NAMALWA (cell line): Measurements from ENCODE around the gene ABCA9.

Experiments used
- DNase-seq: peaks from one replicate; pipeline ENCODE4 v3.0.0-alpha.2; 2015; ENCODE audit warnings: low spot score

The ABCA9 gene

DNA sequence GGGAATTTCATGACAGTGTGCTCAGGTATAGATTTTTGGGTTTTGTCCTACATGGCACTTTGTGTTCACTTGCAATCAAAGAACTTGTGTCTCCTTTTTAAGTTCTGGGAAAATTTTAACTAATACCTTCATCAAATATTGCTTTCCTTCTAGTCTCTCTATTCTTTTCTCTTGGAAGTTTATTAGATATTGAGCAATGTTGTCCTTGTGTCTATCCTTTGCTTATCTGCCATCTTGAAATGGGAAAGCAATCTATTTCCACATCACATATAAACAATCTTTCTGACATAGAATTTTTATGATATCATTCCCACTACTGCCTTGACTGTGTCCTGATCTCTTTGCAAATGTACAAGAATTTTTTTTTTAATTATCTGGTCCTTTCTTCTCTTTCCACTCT lies 4.4 kb upstream of the ABCA9 start:
- DNase-seq = no peak

DNA sequence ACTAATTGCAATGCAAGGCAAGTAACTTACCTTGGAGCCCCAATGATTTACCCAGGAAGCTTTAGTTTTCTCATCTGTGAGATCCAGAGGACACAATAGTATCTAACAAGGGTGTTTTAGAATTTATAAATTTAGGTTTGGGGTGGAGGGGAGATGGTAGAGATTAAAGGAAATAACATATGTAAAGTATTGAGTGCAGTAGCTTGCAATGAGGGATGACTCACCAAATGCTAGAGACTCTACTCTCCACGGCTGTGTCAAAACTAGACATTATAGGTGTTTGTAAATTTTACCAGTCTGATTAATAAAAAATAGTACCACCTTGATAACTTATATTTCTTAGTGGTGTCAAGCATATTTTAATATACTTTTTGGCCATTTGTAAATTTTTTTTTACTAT lies 3.7 kb upstream of the ABCA9 start:
- no peak for DNase-seq

DNA sequence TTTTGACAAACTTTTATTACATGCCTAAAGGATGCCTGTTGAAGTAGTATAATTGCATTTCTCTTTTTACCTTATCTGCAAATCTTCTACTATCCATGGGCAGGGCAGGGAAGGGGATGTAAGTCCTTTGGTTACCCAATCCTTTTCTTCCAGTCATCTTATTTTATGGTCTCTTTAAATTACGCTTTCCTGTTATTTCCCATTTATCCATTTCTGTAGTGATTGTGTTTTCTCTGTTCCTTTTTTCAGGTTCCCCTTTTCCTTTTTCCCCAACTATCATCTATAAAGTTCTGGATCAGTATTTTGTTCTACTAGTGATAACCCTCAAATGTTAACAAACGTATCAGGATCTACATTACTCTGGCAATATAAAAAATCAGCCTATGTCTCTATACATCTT lies 3.3 kb upstream of the ABCA9 start:
- DNase-seq = no peak

DNA sequence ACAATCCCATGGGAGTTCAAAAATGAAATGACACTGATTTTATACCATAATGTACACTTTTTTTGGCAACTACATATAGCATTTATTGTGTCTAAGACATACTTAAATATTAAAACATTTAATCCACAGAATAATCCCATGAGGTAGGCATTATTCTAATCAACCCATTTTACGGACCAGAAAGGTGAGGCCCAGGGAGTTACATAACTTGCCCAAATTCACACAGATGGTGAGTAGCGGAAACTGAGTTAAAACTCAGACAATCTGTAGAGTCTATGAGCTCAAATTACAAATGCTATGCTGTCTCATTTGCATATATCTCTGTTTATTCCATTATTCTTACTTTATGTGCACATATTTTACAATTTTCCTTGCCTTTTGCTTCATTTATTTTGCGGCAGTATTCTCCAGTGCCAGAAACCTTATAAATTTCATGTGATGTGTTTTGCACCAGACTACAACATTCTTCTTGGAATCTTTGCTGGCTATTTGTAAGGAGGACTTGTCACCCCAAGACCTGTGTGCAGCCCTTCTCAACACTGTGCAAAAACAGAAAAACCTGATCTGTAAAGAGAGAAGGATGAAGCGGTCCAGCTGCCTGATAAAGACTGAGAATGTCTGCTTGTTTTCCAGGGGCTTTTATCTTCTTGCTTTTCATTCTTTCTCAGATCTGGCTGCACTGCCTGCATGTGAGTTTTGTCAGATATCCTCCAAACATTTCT lies 2.3 kb upstream of the ABCA9 start:
- DNase-seq = no peak

DNA sequence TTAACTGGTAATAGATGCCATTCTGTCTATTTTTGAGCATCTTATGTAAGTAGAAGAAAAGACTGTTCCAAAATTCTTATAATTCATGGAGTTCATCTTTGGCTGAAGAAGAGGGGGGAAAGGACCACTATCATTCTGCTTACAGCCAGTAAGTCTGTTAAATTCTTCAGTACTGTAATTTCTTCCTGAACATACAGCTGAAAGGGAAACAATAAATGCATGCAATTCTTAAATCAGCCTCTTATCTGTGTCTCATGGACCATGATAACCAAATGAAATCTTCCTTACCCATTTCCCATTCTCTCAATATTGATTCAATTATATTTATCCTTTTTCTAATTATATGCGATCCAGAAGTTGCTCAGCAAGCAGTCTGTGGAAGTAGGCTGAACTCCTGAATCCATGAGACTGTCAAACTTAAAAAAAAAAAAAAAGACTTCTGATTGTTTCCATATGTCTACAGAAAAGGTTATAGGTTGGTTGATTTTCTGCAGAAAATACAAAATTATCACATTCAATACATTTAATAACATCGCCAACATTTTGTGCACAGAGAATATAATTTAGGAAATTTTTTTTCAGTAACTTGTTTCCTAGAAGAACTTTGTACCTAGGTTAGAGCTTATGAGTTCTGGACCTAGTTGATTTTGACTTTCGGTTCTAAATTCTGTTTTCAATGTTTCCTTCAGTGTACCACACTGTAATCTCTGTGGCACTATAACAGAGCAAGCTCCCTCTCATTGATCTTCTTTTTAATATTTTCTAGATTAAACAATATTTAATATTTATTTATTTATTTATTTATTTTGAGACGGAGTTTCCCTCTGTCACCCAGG lies 1.2 kb upstream of the ABCA9 start:
- no peak for DNase-seq

DNA sequence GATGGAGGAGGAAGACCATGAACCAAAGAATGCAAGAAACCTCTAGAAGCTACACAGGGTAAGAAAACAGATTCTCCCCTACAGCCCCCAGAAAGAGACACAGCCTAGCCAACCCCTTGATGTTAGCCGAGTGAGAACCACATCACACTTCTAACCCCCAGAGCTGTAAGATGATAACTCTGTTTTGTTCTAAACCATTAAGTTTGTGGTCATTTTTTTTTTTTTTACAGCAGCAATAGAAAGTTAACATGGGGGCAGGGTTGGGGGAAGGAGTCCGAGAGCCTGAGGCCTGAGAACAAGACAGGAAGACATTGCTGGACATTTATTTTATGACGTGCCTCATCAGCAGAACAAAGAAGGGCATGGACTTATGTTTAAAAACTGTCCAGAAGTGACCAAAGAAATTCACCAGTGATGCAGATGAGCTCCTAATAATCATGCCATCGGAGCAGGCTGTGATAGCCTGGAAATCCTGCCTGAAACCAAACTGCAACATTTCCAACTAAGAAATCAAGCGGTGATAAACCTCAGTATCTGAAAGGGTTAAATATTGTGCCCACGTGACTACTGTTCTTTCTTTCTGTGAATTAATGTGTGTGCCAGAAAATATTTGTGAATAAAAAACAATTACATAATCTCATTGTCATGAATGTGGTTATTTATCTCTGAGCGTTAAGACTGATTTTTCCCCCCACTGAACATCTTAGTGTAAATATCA lies 1.1 kb downstream of the ABCA9 start:
- no peak for DNase-seq

DNA sequence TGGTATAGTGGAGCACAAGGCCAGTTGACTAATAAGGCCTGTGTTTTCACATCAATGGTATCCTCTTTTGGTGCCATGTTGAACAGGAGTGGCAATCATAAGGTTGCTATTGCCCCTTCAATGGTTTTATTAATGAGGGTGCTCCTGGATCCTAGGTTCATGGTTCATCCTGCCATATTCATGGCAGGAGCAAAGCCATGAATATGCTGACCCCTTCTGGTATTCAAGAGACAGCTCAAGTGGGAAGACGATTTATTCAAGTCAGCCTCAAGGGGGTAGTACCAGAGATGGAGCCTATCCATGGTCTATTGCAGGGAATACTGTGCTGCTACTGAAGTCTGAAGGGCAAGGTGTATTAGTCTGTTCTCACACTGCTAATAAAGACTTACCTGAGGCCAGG lies 2.6 kb downstream of the ABCA9 start:
- no peak for DNase-seq

DNA sequence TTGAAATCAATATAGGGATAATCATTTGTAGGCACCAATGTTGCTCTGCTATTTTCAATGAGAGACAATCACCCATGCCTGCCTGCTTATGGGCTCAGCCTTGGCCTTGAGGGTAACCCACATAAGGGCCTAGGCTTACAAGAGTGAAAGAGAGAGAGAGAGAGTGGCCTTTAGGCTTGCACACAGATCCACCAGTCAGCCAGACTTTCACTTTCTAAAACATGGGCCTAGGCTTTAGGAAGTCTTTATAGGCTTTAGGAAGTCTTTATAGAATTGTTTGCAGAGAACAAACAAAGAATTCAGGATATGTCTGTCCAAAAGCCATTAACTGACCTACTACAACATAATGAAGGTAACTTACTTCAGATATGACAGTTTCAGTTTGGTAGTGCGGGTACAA lies 3.4 kb downstream of the ABCA9 start:
- no peak for DNase-seq

DNA sequence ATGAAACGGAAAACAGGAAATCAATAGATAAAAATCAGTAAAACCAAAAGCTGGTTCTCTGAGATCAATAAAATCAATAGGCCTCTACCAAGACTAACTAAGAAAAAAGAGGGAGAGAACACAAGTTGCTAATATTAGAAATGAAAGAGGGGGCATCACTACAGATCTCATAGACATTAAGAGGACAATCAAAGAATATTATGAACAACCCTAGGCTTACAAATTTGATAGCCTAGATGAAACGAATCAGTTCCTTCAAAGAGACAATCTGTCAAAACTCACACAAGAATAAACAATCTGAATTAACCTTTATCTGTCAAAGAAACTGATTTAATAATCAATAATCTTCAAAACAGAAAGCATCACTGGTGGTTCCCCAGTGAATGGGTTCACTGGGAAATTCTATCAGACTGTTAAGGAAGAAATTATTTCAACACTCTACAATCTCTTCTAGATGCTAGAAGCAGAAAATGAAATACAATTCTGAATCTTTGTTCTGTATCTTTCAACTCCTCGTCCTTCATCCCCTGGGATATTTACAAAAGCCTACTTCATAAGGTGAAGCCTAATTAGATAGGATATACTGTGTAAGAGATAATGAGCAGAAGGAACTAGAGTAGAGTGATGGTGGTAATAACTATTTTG lies 4.4 kb downstream of the ABCA9 start:
- no peak for DNase-seq

DNA sequence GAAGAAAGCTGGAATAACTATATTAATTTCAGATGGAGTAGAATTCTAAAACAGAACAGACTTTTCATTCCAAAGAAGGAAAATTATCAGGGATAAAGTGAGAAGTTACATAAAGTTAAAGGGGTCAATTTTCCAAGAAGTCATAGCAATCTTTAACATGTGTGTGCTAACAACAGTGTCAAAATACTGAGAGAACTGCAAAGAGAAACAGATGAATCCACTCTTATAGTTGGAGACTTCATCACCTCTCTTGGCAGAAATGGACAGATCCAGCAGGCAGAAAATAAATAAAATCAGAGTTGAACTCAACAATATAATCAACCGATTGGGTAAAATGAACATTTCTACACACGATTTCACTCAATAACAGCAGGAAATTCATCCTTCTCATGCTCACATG lies 5.4 kb downstream of the ABCA9 start:
- no peak for DNase-seq

DNA sequence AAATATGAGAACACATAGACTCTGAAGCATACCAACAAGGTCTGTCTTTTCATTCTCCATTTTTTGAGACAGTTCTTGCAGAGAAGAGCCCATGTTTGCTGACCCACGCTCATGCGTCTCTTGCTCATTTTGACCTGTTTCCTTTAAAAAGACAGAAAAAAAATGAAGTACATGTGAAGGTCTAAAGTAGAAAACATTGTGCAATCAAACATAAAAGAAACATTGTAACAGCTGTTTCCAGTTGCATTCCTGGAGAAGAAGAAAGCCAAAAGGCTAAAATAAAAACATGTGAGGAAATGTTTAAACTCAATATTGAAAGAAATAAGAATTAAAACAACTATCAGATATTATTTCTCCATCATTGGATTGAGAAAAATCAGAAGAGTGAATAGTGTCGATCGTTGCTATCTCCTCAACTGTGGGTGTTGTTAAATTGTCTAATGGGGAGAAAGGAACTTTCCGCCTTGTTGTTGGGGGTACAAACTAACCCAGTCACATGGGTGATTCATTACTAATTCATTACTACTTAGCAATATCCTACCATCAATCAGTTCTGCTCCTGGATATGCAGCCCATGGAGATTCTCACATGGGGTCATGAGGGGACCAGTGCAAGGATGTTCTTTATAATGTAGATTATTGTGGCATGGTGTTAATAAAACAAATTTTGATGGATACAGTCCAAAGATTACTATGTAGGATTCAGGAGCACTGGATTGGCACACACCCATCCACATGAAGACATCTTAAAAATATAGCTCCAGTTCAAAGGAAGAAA lies 9.5 kb downstream of the ABCA9 start:
- no peak for DNase-seq

DNA sequence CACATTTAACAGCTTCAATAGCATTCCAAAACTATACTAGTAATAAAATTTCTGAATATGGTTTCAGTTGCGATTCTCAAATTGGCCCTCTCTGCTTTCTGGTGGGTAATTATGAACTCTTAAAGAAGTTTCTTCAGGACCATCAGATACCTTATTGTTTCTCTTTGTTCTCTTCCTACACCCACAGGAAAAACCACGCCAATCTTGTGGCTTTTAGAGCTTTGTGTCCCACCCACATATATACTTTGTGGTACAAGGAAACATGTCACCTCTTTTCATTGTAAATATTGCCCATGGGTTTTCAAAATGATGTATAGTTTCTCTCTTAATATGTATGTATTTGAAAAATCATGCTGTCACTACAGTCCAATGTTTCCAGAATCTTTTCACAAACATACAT lies 12.1 kb downstream of the ABCA9 start:
- DNase-seq = no peak

DNA sequence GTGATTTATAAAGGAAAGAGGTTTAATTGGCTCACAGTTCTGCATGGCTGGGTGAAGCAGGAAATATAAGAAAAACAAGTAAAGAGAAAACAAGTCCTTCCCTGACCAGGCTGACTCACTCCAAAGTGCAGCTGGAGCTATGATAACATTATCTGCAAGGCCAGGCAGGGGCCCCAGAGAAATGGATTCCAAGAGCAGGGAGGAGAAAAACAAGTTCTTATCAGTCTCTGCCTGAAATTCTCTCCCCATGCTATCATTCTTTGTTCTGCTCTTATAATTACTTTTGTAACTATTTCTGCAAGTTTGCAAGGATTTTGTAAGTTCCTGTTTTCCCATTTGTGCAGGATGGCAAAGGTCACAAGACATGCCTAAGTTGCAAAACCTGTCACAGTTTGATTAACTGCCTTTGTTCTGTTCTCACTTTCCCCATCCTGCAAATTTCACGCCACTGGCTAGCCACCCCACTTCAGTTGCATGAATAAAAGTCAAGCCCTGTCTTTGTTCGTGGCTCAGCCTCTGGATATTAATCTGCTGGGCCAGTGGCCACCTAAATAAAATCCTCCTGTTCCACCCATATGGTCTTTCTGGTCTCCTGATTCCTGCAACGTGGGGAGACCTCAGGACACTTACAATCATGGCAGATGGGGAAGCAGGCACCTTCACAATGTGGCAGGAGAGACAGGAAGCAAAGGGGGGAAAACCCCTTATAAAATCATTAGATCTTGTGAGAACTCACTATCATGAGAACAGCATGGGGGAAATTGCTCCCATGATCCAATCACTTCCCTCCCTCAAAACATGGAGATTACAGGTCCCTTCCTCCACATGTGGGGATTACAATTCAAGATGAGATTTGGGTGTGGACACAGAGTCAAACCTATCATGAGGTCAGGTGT lies 13.1 kb downstream of the ABCA9 start:
- no peak for DNase-seq

DNA sequence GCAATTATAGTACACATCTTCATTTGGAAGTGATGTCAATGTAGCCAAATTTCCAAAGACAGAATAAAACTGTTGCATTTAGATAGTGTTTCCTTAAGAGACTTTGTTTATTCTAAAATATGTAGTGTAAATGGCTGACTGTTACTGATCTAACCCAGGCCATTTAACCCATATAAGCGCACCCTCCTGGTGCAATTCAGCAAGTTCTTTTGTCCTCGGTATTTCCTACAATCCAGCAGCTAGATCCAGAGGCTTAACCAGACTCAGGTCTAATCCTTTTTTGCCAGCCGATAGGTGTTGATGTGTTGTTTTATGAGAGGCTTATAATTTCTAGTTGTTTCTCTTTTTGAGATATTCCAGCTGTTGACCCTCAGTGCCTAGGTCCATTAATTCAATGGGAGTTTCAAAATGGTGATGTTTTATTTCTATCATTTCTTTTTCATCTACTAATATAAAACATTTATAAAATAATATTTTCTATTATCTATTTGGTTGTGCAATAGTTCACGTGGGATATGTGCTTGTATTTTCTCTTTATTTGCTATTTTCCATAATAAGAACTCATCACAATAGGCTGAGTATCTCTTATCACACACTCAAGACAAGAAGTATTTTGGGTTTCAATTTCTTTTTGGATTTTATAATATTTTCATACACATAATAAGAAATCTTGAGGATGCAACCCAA lies 14.5 kb downstream of the ABCA9 start:
- no peak for DNase-seq

DNA sequence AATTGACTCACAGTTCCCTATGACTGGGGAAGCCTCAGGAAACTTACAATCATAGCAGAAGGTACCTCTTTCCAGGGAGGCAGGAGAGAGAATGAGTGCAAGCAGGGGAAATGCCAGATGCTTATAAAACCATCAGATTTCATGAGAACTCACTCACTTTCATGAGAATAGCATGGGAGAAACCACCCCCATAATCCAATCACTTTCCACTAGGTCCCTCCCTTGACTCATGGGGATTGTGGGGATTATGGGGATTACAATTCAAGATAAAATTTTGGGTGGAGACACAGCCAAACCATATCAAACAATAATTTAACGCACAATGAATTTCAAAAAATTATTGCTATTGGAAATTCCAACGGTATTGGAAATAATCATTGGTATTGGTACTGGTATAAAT lies 15.1 kb downstream of the ABCA9 start:
- no peak for DNase-seq

DNA sequence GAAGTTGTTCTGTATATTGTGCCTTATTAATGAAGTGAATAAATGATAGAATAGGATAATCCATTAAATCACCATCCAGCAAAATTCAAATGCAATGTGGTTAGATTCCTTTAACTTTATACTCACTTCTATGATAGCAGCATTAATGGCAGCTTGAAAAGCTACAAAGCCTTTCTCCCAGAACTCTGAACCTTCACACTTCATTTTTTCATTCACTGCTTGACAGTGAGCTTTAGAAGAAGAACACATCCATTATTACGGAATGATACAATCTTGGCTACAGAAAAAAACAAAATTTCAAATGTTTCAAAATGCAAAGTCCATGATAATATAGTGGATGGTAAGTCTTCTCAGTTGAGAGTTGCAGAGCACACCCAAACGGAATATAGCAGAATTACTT lies 16.4 kb downstream of the ABCA9 start:
- no peak for DNase-seq

DNA sequence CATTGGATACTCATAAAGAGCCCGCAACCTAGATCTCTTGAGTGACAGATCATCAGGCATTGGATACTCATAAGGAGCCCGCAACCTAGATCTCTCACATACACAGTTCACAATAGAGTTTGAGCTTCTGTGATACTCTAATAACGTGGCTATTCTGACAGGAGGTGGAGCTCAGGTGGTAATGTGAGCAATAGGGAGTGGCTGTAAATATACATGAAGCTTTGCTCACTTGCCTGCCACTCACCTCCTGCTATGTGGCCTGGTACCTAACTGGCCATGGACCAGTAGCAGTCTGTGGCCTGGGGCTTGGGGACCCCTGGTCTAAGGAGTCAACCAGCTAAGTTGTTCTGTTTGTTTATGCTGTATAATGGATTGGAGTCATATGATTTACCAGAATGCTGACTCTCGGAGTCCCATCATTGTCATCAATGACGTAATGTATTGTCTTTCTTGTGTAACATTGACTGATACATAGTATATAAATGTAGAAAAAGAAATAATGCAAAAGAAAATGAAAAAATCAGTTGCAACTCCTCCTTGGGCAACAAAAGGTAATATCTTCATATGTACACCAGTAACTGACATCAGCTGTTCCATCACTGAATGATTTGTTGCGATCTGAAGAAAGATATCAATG lies 17.5 kb downstream of the ABCA9 start:
- DNase-seq = no peak

DNA sequence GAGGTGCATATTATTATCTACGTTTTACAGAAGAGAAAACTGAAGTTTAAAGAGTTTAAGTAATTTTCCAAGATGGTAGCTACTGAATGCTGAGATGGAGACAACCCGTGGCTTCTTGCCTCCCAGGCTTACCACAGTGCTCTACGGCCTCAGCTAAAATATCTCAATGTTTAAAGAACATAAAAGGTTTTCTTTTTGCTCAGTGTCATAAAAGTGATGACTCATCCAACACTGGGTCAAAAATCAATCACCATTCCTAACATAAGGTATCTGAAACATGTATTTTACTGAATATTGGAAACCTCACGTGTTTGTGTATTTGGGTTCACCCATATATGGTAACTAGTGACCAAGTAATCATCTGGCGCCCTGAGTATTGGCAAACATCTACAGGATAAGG lies 18.4 kb downstream of the ABCA9 start:
- DNase-seq = no peak

DNA sequence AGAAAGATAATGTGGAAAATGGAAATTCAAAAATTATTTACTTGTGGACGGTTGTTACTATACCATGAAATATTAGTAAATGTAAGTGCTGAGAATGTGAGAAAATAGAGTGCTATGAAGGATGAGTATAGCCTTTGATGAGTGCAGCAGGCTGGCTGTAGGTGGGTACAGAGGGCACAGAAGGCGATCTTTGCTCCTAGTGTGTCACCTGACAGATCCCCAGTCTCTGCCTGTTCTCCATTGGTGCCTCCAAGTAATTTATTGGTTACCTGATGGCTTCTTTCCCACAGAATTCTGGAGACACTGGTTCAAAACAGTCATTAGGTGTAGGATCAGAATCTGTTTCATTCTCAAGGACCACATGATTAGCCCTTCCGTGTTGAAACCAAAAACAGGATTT lies 28.9 kb downstream of the ABCA9 start:
- no peak for DNase-seq

DNA sequence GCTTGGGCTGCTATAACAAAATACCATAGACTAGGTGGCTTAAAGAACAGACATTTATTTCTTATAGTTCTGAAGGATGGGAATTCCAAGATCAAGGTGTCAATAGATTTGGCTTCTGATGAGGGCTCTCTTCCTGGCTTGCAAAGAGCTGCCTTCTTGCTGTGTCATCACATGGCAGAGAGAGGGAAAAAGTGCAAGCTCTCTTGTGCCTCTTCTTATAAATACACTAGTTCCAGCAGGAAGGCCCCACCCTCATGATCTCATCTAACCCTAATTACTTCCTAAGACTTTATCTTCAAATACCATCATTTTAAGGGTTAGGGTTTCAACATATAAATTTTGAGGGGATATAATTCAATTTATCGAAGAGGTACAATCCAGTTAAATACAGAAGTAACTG lies 30.6 kb downstream of the ABCA9 start:
- DNase-seq = no peak
